NCI-H128 (cell line): ENCODE measurements around the gene TTLL9.

Experiments used
- DNase-seq: peaks from one replicate; lab custom pipeline; 2025; ENCODE audit not compliant: unreplicated experiment; lab: John Stamatoyannopoulos, UW

TTLL9 gene

GRCh38 chr20:31939661-31940060 lies 69.2 kb downstream of the TTLL9 start:
- DNase-seq = no peak

- DNase-seq = no peak
Observed at GRCh38 chr20:31943052-31943471, 72.6 kb downstream of the TTLL9 start.

GRCh38 chr20:31945319-31945718 lies 74.9 kb downstream of the TTLL9 start:
- DNase-seq = no peak

GRCh38 chr20:31945785-31946184 lies 75.4 kb downstream of the TTLL9 start:
- no peak for DNase-seq

GRCh38 chr20:31948008-31948407 lies 77.6 kb downstream of the TTLL9 start:
- DNase-seq = no peak

GRCh38 chr20:31949877-31950646 lies 79.6 kb downstream of the TTLL9 start:
- no peak for DNase-seq

GRCh38 chr20:31951203-31951529 lies 80.7 kb downstream of the TTLL9 start:
- DNase-seq = no peak

GRCh38 chr20:31951530-31952453 lies 81.4 kb downstream of the TTLL9 start, which contains the start of gene PDRG1:
TSS of gene PDRG1 (minus strand) at chr20:31952046. CDS start at chr20:31951961, 85 bp downstream.
- DNase-seq = peak; percentile 92

GRCh38 chr20:31953556-31954148 lies 83.2 kb downstream of the TTLL9 start:
- DNase-seq = no peak

- DNase-seq = no peak
Observed at GRCh38 chr20:31954500-31954899, 84.1 kb downstream of the TTLL9 start.

GRCh38 chr20:31956556-31957526 lies 86.4 kb downstream of the TTLL9 start:
- no peak for DNase-seq

GRCh38 chr20:31962761-31963160 lies 92.3 kb downstream of the TTLL9 start:
- no peak for DNase-seq

GRCh38 chr20:31963889-31964288 lies 93.5 kb downstream of the TTLL9 start:
- DNase-seq = no peak

- DNase-seq = no peak
Observed at GRCh38 chr20:31966991-31967655, 96.7 kb downstream of the TTLL9 start.

- peak; percentile 34 for DNase-seq
Observed at GRCh38 chr20:31967830-31968249, 97.4 kb downstream of the TTLL9 start, which contains the start of gene XKR7. TSS of gene XKR7 (plus strand) at chr20:31968151. CDS start at chr20:31968176, 25 bp downstream.

GRCh38 chr20:31968291-31969126 lies 98.1 kb downstream of the TTLL9 start:
- DNase-seq = no peak

GRCh38 chr20:31969991-31970390 lies 99.6 kb downstream of the TTLL9 start:
- no peak for DNase-seq

GRCh38 chr20:31972471-31973021 lies 102.1 kb downstream of the TTLL9 start:
- no peak for DNase-seq

- DNase-seq = no peak
Observed at GRCh38 chr20:31974296-31974695, 103.9 kb downstream of the TTLL9 start.
